H9 (cell line): ENCODE measurements around the gene S1PR3. TPM values are rescaled to one million over a fixed set of nuclear protein-coding genes. Genes with fewer than 3 reads are reported as not detected.

ENCODE experiments used
- DNase-seq: peaks from one replicate; pipeline ENCODE4 v3.0.0-alpha.2; 2017
- H2AFZ ChIP-seq: one replicate; pipeline ENCODE4 v1.6.1; 2013; ENCODE audit warnings: mild to moderate bottlenecking, low read length, control low read depth, moderate library complexity
- H2AK5ac ChIP-seq: 2 replicates; pipeline ENCODE4 v1.6.1; 2013; ENCODE audit warnings: low read length, control low read depth, mixed read lengths; ENCODE audit not compliant: insufficient read length
- H2BK120ac ChIP-seq: one replicate; pipeline ENCODE4 v1.6.1; 2013; ENCODE audit warnings: low read depth, mild to moderate bottlenecking, low read length, control low read depth, inconsistent platforms; ENCODE audit not compliant: poor library complexity, severe bottlenecking
- H2BK12ac ChIP-seq: 2 replicates; pipeline ENCODE4 v1.6.1; 2013; ENCODE audit warnings: low read length, control low read depth, mixed read lengths, low read depth; ENCODE audit not compliant: insufficient read length
- H2BK15ac ChIP-seq: 2 replicates; pipeline ENCODE4 v1.6.1; 2013; ENCODE audit warnings: low read depth, low read length, control low read depth
- H2BK20ac ChIP-seq: one replicate; pipeline ENCODE4 v1.6.1; 2013; ENCODE audit warnings: low read depth, mild to moderate bottlenecking, low read length, control low read depth, inconsistent platforms; ENCODE audit not compliant: poor library complexity, severe bottlenecking
- H2BK5ac ChIP-seq: 2 replicates; pipeline ENCODE4 v1.6.1; 2013; ENCODE audit warnings: low read length, control low read depth, mixed read lengths; ENCODE audit not compliant: insufficient read length
- H3K14ac ChIP-seq: 2 replicates; pipeline ENCODE4 v1.6.1; 2013; ENCODE audit warnings: low read length, control low read depth; ENCODE audit not compliant: insufficient read depth
- H3K18ac ChIP-seq: 2 replicates; pipeline ENCODE4 v1.6.1; 2013; ENCODE audit warnings: low read depth, mild to moderate bottlenecking, mixed read lengths, low read length, control low read depth; ENCODE audit not compliant: insufficient read length
- H3K23ac ChIP-seq: 2 replicates; pipeline ENCODE4 v1.6.1; 2013; ENCODE audit warnings: low read length, control low read depth, mixed read lengths, low read depth; ENCODE audit not compliant: insufficient read length
- H3K23me2 ChIP-seq: 2 replicates; pipeline ENCODE4 v1.6.1; 2013; ENCODE audit warnings: low read depth, mild to moderate bottlenecking, mixed read lengths, low read length, control low read depth; ENCODE audit not compliant: insufficient read length, poor library complexity, severe bottlenecking
- H3K27ac ChIP-seq: 2 replicates; pipeline ENCODE4 v1.5.1; 2013; ENCODE audit warnings: low read length, control low read depth, mixed read lengths, low read depth; ENCODE audit not compliant: insufficient read length
- H3K27me3 ChIP-seq: 2 replicates; pipeline ENCODE4 v1.6.1; 2013; ENCODE audit warnings: low read length, control low read depth, inconsistent platforms; ENCODE audit not compliant: insufficient read depth
- H3K4ac ChIP-seq: 2 replicates; pipeline ENCODE4 v1.6.1; 2013; ENCODE audit warnings: low read depth, mild to moderate bottlenecking, control low read depth, inconsistent platforms, low read length, moderate library complexity
- H3K4me1 ChIP-seq: 2 replicates; pipeline ENCODE4 v1.6.1; 2013; ENCODE audit warnings: low read length, control low read depth, inconsistent platforms; ENCODE audit not compliant: insufficient read depth
- H3K4me2 ChIP-seq: 2 replicates; pipeline ENCODE4 v1.6.1; 2013; ENCODE audit warnings: low read length, control low read depth, mixed read lengths; ENCODE audit not compliant: insufficient read length, insufficient read depth
- H3K56ac ChIP-seq: 2 replicates; pipeline ENCODE4 v1.6.1; 2013; ENCODE audit warnings: low read depth, mild to moderate bottlenecking, mixed read lengths, low read length, control low read depth; ENCODE audit not compliant: insufficient read length
- H3K79me1 ChIP-seq: 2 replicates; pipeline ENCODE4 v1.6.1; 2013; ENCODE audit warnings: low read depth, mild to moderate bottlenecking, moderate library complexity, low read length, control low read depth, inconsistent platforms; ENCODE audit not compliant: insufficient read depth, poor library complexity, severe bottlenecking
- H3K79me2 ChIP-seq: 2 replicates; pipeline ENCODE4 v1.6.1; 2013; ENCODE audit warnings: low read length, control low read depth, inconsistent platforms; ENCODE audit not compliant: insufficient read depth
- H3K9ac ChIP-seq: 2 replicates; pipeline ENCODE4 v1.6.1; 2013; ENCODE audit warnings: low read length, control low read depth, mixed read lengths; ENCODE audit not compliant: insufficient read length; ENCODE audit errors: extremely low read depth
- H3K9me3 ChIP-seq: one replicate; pipeline ENCODE4 v1.6.1; 2013; ENCODE audit warnings: low read depth, low read length, inconsistent platforms; ENCODE audit not compliant: control insufficient read depth
- H3T11ph ChIP-seq: one replicate; pipeline ENCODE4 v1.6.1; 2013; ENCODE audit warnings: mild to moderate bottlenecking, low read length, control low read depth, inconsistent platforms
- H4K20me1 ChIP-seq: one replicate; pipeline ENCODE4 v1.6.1; 2013; ENCODE audit not compliant: control insufficient read depth, insufficient read length, insufficient read depth
- H4K5ac ChIP-seq: 2 replicates; pipeline ENCODE4 v1.6.1; 2013; ENCODE audit warnings: low read depth, mild to moderate bottlenecking, mixed read lengths, low read length, control low read depth; ENCODE audit not compliant: insufficient read length
- H4K8ac ChIP-seq: replicated peaks from 2 replicates; pipeline ENCODE4 v1.6.1; 2013; ENCODE audit warnings: low read length, control low read depth, mixed read lengths, low read depth; ENCODE audit not compliant: insufficient read length
- H4K91ac ChIP-seq: 2 replicates; pipeline ENCODE4 v1.6.1; 2013; ENCODE audit warnings: low read depth, mild to moderate bottlenecking, moderate library complexity, mixed read lengths, low read length, control low read depth; ENCODE audit not compliant: insufficient read length
- H3K27ac Mint-ChIP-seq, 3 experiments: 2 replicates in 2 of 3; 3 replicates in 1 of 3; pipeline ENCODE4 v1.8.0; 2020 to 2021; ENCODE audit warnings: mixed read lengths in 3 of 3, mild to moderate bottlenecking in 1 of 3, moderate library complexity in 1 of 3
- H3K27me3 Mint-ChIP-seq: 2 replicates; pipeline ENCODE4 v1.8.0; 2021; ENCODE audit warnings: low read depth, mild to moderate bottlenecking, moderate library complexity, mixed read lengths
- H3K36me3 Mint-ChIP-seq, 3 experiments: 2 replicates in 2 of 3; 3 replicates in 1 of 3; pipeline ENCODE4 v1.8.0; 2020 to 2021; ENCODE audit warnings: low read depth in 3 of 3, mixed read lengths in 3 of 3; ENCODE audit not compliant: insufficient read depth in 1 of 3
- H3K4me1 Mint-ChIP-seq, 2 experiments: 2 replicates each; pipeline ENCODE4 v1.8.0; 2020; ENCODE audit warnings: mixed read lengths in 2 of 2
- H3K4me3 Mint-ChIP-seq, 2 experiments: 2 replicates in 1 of 2; 3 replicates in 1 of 2; pipeline ENCODE4 v1.8.0; 2020 to 2021; ENCODE audit warnings: mild to moderate bottlenecking in 2 of 2, mixed read lengths in 2 of 2, moderate library complexity in 1 of 2
- H3K9me3 Mint-ChIP-seq, 2 experiments: 2 replicates in 1 of 2; 3 replicates in 1 of 2; pipeline ENCODE4 v1.8.0; 2020; ENCODE audit warnings: mild to moderate bottlenecking in 2 of 2, mixed read lengths in 2 of 2, moderate library complexity in 1 of 2
- CTCF ChIP-seq: fragments of 200-600 bp; sonication (generic); conservative IDR thresholded peaks from 3 replicates; pipeline ENCODE4 v1.8.0; 2021; ENCODE audit warnings: antibody characterized with exemption, mild to moderate bottlenecking
- WGBS: extraction: QIAGEN DNeasy Blood & Tissue Kit; methylation state at CpG from one replicate; pipeline ENCODE4 v1.1.7; 2013; ENCODE audit warnings: missing lambda C conversion rate, low lambda C conversion rate, mixed read lengths; ENCODE audit not compliant: insufficient read length; ENCODE audit errors: extremely low coverage; 5-methylcytosine and 5-hydroxymethylcytosine counted together
- total RNA-seq: library from RNA; stranded (reverse); gene quantifications from 2 replicates; pipeline ENCODE4 v1.2.1, GENCODE V29; 2021

The S1PR3 gene
- total RNA-seq, 1 experiment from 2014 or later = 3.3 TPM

GRCh38 chr9:88972401-88972800 is 18.9 kb upstream of the S1PR3 start:
- no peak overlapping the region for H3K56ac ChIP-seq
- H3K79me1 ChIP-seq = no peaks in the 10 kb centered on the region
- no peak for DNase-seq
- H2BK5ac ChIP-seq = no peak overlapping the region
- no peak overlapping the region for H3T11ph ChIP-seq
- H2AFZ ChIP-seq = no peak overlapping the region
- H3K4me1 ChIP-seq = no peaks in the 10 kb centered on the region
- no peaks in the 10 kb centered on the region for H3K23me2 ChIP-seq
- no peak for TF ChIP-seq CTCF
- no peak overlapping the region for H2BK15ac ChIP-seq
- H3K9me3 ChIP-seq = no peaks in the 10 kb centered on the region
- Mint-ChIP-seq H3K27me3 (peaks cover 4% of the 10 kb centered on the region), H3K4me1 (peaks cover 8% of the 10 kb centered on the region in 2 experiments), H3K36me3 (no peaks in the 10 kb centered on the region; a peak in 1 of 7 replicates), H3K9me3 (no peaks in the 10 kb centered on the region), H3K4me3 (no peak overlapping the region), H3K27ac (no peak overlapping the region)
- no peak overlapping the region for H2BK20ac ChIP-seq
- no peak overlapping the region for H2BK12ac ChIP-seq
- no peak overlapping the region for H4K91ac ChIP-seq
- no peak overlapping the region for H3K18ac ChIP-seq
- no peaks in the 10 kb centered on the region for H3K79me2 ChIP-seq
- no CpG with 5 or more reads among the region's 4 CpGs for WGBS
- no peak overlapping the region for H3K4me2 ChIP-seq
- no peak overlapping the region for H3K23ac ChIP-seq
- H3K4ac ChIP-seq = no peak overlapping the region
- H4K8ac ChIP-seq = no peak overlapping the region
- H4K5ac ChIP-seq = no peak overlapping the region
- H3K14ac ChIP-seq = no peak overlapping the region
- H3K27me3 ChIP-seq = no peaks in the 10 kb centered on the region
- H2AK5ac ChIP-seq = no peak overlapping the region
- no peak overlapping the region for H3K9ac ChIP-seq
- H4K20me1 ChIP-seq = no peaks in the 10 kb centered on the region
- H2BK120ac ChIP-seq = no peak overlapping the region
- no peak overlapping the region for H3K27ac ChIP-seq
